Measurements from ENCODE around the gene BEGAIN. TPM values are rescaled to one million over a fixed set of nuclear protein-coding genes. Genes with fewer than 3 reads are reported as not detected.

BEGAIN gene
- total RNA-seq, 1 donor from 2014 or later, result 5.1 TPM

- H3K27me3 Mint-ChIP-seq (ENCODE audit: low read depth), result peaks cover 80% of the 10 kb centered on the region
- H3K27ac Mint-ChIP-seq, result no peak overlapping the region
- H3K4me3 Mint-ChIP-seq, result no peak overlapping the region
- no peaks in the 10 kb centered on the region for H3K36me3 Mint-ChIP-seq
- H3K4me1 Mint-ChIP-seq, result peaks cover 1% of the 10 kb centered on the region
- no peak for TF ChIP-seq CTCF (IDR thresholded peaks at IDR 0.05; ENCODE audit: unreplicated experiment)
- no peak for DNase-seq (ENCODE audit: low spot score in 2 of 2, unreplicated experiment in 2 of 2)
- no peaks in the 10 kb centered on the region for H3K9me3 Mint-ChIP-seq
Measured at GRCh38 chr14:100589760-100590469, 2.7 kb upstream of the BEGAIN start.

- Mint-ChIP-seq H3K4me1 (peaks cover 1% of the 10 kb centered on the region), H3K9me3 (no peaks in the 10 kb centered on the region), H3K4me3 (no peak overlapping the region), H3K27me3 (ENCODE audit: low read depth) (peaks cover 80% of the 10 kb centered on the region), H3K36me3 (no peaks in the 10 kb centered on the region), H3K27ac (no peak overlapping the region)
- no peak for DNase-seq (ENCODE audit: low spot score in 2 of 2, unreplicated experiment in 2 of 2)
- TF ChIP-seq CTCF (IDR thresholded peaks at IDR 0.05; ENCODE audit: unreplicated experiment), result no peak
Measured at GRCh38 chr14:100589071-100589759, 2.0 kb upstream of the BEGAIN start.

- Mint-ChIP-seq H3K27me3 (ENCODE audit: low read depth) (peaks cover 82% of the 10 kb centered on the region), H3K36me3 (no peaks in the 10 kb centered on the region), H3K27ac (no peak overlapping the region), H3K9me3 (no peaks in the 10 kb centered on the region), H3K4me3 (peak overlapping the region; percentile 59), H3K4me1 (peaks cover 1% of the 10 kb centered on the region)
- TF ChIP-seq CTCF (IDR thresholded peaks at IDR 0.05; ENCODE audit: unreplicated experiment), result no peak
- no peak for DNase-seq (ENCODE audit: low spot score in 2 of 2, unreplicated experiment in 2 of 2)
Measured at GRCh38 chr14:100588671-100589070, 1.5 kb upstream of the BEGAIN start.

- no peaks in the 10 kb centered on the region for H3K36me3 Mint-ChIP-seq
- peaks cover 1% of the 10 kb centered on the region for H3K4me1 Mint-ChIP-seq
- no peak for DNase-seq (ENCODE audit: low spot score in 2 of 2, unreplicated experiment in 2 of 2)
- TF ChIP-seq CTCF (IDR thresholded peaks at IDR 0.05; ENCODE audit: unreplicated experiment), result no peak
- no peaks in the 10 kb centered on the region for H3K9me3 Mint-ChIP-seq
- H3K27ac Mint-ChIP-seq, result no peak overlapping the region
- H3K27me3 Mint-ChIP-seq (ENCODE audit: low read depth), result peaks cover 81% of the 10 kb centered on the region
- peak overlapping the region; percentile 59 for H3K4me3 Mint-ChIP-seq
Measured at GRCh38 chr14:100587763-100588411, 670 bp upstream of the BEGAIN start.

GRCh38 chr14:100586403-100587085, 673 bp downstream of the BEGAIN start:
- Mint-ChIP-seq H3K27me3 (ENCODE audit: low read depth) (peaks cover 69% of the 10 kb centered on the region), H3K27ac (no peak overlapping the region), H3K4me1 (peaks cover 1% of the 10 kb centered on the region), H3K36me3 (no peaks in the 10 kb centered on the region), H3K4me3 (peak overlapping the region; percentile 69), H3K9me3 (no peaks in the 10 kb centered on the region)
- DNase-seq (ENCODE audit: low spot score in 2 of 2, unreplicated experiment in 2 of 2), result no peak
- TF ChIP-seq CTCF (IDR thresholded peaks at IDR 0.05; ENCODE audit: unreplicated experiment), result no peak
